Skeletal muscle tissue (tissue), 4 donors: ENCODE measurements around the gene MYH11. TPM values are rescaled to one million over a fixed set of nuclear protein-coding genes. Genes with fewer than 3 reads are reported as not detected.

ENCODE experiments used
- H3K27ac ChIP-seq: one replicate; pipeline ENCODE4 v1.7.0; 2013; ENCODE audit warnings: mild to moderate bottlenecking, low read depth, low read length, inconsistent platforms
- H3K27me3 ChIP-seq, 3 donors: one replicate each; pipeline ENCODE4 v1.7.0; 2013; ENCODE audit warnings: low read length in 3 of 3; ENCODE audit not compliant: control insufficient read depth in 3 of 3, insufficient read depth in 3 of 3
- H3K36me3 ChIP-seq, 3 donors: one replicate each; pipeline ENCODE4 v1.7.0; 2013; ENCODE audit warnings: low read length in 3 of 3; ENCODE audit not compliant: control insufficient read depth in 3 of 3, insufficient read depth in 3 of 3
- H3K4me1 ChIP-seq, 3 donors: one replicate each; pipeline ENCODE4 v1.7.0; 2013; ENCODE audit warnings: low read length in 3 of 3, mild to moderate bottlenecking in 3 of 3; ENCODE audit not compliant: control insufficient read depth in 3 of 3, insufficient read depth in 3 of 3
- H3K4me3 ChIP-seq, 3 donors: one replicate each; pipeline ENCODE4 v1.7.0; 2013; ENCODE audit warnings: low read length in 3 of 3
- H3K9ac ChIP-seq, 3 donors: one replicate each; pipeline ENCODE4 v1.7.0; 2013; ENCODE audit warnings: low read length in 3 of 3, mild to moderate bottlenecking in 3 of 3, moderate library complexity in 2 of 3, low read depth in 1 of 3
- H3K9me3 ChIP-seq, 3 donors: one replicate each; pipeline ENCODE4 v1.7.0; 2013; ENCODE audit warnings: low read length in 3 of 3; ENCODE audit not compliant: control insufficient read depth in 3 of 3
- total RNA-seq: library from RNA; depleted of rRNA; stranded (reverse); fragments of >200 nt; gene quantifications from one replicate; pipeline ENCODE4 v1.2.3, GENCODE V29; 2014
- donor health status: Osteomylitis.

Gene MYH11
- total RNA-seq, 1 donor from 2014 or later, result 23.0 TPM

DNA sequence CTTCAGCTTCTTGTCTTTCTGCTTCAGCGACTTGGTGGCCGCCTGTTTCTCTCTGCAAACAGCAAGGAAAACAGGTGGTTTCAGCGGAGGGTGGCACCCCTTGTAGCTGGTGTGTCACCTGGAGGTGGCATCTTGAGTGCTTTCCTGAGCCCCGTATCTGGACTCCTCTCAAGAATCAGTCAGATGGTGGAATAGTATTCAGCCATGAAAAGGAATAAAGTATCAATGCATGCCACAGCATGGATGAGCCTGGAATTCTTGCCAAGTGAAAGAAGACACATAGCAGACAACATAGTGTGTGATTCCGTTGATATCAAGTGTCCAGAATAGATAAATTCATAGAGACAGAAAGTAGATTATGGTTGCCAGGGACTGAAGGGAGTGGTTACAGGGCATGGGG is 141.6 kb downstream of the MYH11 start:
- peaks cover 17 to 19% (median 18%) of the 10 kb centered on the region in 3 donors for H3K36me3 ChIP-seq

DNA sequence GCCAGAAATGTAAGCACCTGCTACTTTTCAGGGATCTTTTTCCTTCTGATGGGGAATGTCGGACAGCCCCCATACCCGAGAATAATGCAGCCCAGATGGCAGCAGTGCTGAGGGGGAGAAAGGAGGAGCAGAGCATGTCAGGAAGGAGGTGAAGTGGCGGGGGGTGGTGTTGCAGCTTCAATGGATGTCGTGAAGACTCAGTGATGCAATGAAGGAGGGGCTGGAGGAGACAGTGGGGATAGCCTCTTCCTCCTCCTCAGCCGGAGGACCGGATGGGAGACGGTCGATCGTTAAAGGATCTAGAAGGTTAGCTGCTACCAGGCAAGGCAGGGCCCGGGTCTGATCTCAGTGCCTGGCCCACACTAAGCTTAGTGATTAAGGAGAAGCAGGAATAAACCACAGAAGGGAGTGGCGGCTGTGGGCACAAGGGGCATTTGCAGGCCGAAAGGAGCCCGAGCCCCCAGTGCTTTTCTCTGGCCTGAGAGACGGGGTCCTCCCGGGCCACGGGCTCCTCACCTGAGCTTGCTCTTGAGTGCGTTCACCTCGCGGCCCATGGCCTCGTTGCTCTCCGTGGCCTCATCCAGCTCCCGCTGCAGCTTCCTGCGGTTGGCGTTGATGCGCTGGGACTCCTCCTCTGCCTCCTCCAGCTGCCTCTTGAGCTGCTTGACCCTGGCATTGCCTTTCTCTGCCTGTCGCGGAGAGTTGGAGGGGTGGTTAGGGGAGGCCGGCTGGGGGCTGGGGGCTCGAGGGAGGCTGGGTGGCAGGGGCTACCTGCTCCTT is 142.2 kb downstream of the MYH11 start:
- H3K36me3 ChIP-seq, result peaks cover 14 to 18% (median 15%) of the 10 kb centered on the region in 3 donors
- no peaks in the 10 kb centered on the region for H3K4me1 ChIP-seq
- no peak overlapping the region for H3K4me3 ChIP-seq
- no peaks in the 10 kb centered on the region for H3K9me3 ChIP-seq
- no peak overlapping the region for H3K9ac ChIP-seq
- H3K27me3 ChIP-seq, result no peaks in the 10 kb centered on the region
- no peak overlapping the region for H3K27ac ChIP-seq

More for the DNA sequence above, 141.6 kb downstream of the MYH11 start:
- H3K4me3 ChIP-seq, result no peak overlapping the region
- no peaks in the 10 kb centered on the region for H3K4me1 ChIP-seq
- no peak overlapping the region for H3K9ac ChIP-seq
- H3K27ac ChIP-seq, result no peak overlapping the region
- H3K27me3 ChIP-seq, result no peaks in the 10 kb centered on the region
- H3K9me3 ChIP-seq, result no peaks in the 10 kb centered on the region

DNA sequence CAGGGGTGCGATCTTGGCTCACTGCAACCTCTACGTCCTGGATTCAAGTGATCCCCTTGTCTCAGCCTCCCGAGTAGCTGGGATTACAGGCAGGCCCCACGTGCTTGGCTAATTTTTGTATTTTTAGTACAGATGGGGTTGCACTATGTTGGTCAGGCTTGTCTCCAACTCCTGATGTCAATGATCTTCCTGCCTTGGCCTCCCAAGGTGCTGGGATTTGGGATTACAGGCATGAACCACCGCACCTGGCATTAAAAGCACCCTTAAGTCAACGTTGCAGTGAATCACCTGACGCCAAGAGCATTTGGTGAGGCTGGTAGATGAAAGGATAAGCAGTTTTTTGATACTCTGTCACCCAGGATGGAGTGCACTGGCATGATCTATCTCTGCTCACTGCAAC is 147.8 kb downstream of the MYH11 start:
- Histone ChIP-seq H3K9ac (no peak overlapping the region), H3K27ac (no peak overlapping the region), H3K9me3 (no peaks in the 10 kb centered on the region), H3K4me1 (no peaks in the 10 kb centered on the region), H3K36me3 (peaks cover 6 to 11% (median 7%) of the 10 kb centered on the region in 3 donors), H3K4me3 (no peak overlapping the region), H3K27me3 (no peaks in the 10 kb centered on the region)

DNA sequence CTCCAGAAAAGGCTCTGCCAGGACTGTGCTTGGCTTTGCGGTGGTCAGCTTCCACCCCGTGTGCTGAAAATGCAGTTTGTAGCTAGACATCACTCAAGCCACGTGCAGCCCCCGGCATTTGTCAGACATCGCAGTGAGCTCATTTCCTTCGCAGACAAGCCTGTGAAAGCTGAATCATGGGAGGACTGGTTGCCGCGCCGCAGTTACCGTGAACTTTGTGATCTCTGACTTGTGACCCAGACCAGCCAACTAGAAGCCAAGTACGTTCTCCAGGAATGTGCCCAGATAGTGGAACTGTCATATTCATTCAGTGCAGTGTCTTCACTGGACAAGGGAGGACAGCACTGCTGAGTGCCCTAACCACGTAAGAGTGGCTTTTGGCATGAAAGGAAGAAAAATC is 148.7 kb downstream of the MYH11 start:
- H3K36me3 ChIP-seq, result peaks cover 6 to 9% (median 7%) of the 10 kb centered on the region in 3 donors
- no peak overlapping the region for H3K9ac ChIP-seq
- no peaks in the 10 kb centered on the region for H3K9me3 ChIP-seq
- H3K27ac ChIP-seq, result no peak overlapping the region
- H3K4me3 ChIP-seq, result no peak overlapping the region
- no peaks in the 10 kb centered on the region for H3K4me1 ChIP-seq
- no peaks in the 10 kb centered on the region for H3K27me3 ChIP-seq

DNA sequence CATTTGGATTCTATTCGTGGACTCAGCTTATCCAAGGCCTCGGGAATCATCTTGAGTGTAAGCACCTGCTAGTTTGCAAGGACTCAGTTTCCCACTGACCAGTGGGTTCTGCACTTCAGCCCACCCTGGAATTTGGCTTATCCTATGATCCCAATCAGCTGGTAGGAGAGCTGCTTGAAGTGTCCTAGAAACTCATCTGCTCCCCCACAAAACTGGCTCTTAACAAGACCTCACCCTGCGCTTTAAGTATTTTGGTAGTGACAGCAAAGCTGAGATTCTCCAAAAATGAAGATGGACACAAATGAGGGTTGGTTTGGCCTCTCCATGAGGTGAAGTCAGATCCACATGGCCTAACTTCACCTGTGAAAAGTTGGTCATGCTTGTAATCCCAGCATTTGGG is 149.5 kb downstream of the MYH11 start:
- H3K27me3 ChIP-seq, result no peaks in the 10 kb centered on the region
- no peak overlapping the region for H3K4me3 ChIP-seq
- H3K9me3 ChIP-seq, result no peaks in the 10 kb centered on the region
- peaks cover 6 to 9% (median 7%) of the 10 kb centered on the region in 3 donors for H3K36me3 ChIP-seq
- no peak overlapping the region for H3K27ac ChIP-seq
- H3K9ac ChIP-seq, result no peak overlapping the region
- no peaks in the 10 kb centered on the region for H3K4me1 ChIP-seq

DNA sequence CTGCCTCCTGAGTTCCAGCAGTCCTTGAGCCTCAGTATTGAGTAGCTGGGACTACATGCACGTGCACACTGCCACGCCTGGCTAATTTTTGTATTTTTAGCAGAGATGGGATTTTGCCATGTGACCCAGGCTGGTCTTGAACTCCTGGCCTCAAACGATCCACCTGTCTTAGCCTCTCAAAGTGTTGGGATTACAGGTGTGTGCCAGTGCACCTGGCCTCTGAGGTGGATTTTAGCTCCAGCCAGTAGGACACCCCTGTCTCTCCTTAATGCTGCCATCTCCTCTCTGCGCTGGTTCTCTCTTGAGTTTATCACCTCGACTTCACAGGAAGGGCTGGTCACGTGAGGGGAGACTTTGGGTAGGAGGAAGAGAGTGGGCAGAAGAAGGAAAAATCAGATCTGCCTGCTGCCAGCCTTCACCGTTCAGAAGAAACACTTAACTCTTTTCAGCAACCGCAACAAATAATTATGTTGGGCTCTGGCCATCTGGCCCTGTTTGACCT is 151.7 kb downstream of the MYH11 start:
- Histone ChIP-seq H3K27me3 (no peaks in the 10 kb centered on the region), H3K36me3 (peaks cover 11 to 20% (median 14%) of the 10 kb centered on the region in 3 donors)

DNA sequence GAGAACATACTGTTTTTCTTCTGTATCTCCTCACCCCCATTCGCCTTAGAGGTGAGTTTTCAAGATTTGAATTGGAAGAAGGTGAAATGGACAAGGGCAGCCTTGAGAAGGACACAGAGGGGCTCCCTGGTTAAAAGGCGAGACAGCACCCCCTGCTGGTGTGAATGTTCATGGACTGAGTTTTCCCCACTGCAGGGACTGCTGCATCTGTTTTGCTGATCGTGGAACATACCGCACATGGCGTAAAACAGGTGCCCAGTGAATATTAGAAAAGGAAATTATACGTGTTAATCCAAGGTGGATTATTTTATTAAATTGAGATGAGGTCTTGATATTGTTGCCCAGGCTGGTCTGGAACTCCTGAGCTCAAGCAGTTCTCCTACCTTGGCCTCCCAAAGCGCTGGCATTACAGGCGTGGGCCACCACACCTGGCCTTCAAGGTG is 152.3 kb downstream of the MYH11 start:
- H3K27ac ChIP-seq, result no peak overlapping the region
- H3K36me3 ChIP-seq, result peaks cover 11 to 24% (median 19%) of the 10 kb centered on the region in 3 donors
- H3K4me1 ChIP-seq, result no peaks in the 10 kb centered on the region

More for the DNA sequence above, 151.7 kb downstream of the MYH11 start:
- Histone ChIP-seq H3K27ac (no peak overlapping the region), H3K9ac (no peak overlapping the region), H3K4me1 (no peaks in the 10 kb centered on the region), H3K9me3 (no peaks in the 10 kb centered on the region), H3K4me3 (no peak overlapping the region)

DNA sequence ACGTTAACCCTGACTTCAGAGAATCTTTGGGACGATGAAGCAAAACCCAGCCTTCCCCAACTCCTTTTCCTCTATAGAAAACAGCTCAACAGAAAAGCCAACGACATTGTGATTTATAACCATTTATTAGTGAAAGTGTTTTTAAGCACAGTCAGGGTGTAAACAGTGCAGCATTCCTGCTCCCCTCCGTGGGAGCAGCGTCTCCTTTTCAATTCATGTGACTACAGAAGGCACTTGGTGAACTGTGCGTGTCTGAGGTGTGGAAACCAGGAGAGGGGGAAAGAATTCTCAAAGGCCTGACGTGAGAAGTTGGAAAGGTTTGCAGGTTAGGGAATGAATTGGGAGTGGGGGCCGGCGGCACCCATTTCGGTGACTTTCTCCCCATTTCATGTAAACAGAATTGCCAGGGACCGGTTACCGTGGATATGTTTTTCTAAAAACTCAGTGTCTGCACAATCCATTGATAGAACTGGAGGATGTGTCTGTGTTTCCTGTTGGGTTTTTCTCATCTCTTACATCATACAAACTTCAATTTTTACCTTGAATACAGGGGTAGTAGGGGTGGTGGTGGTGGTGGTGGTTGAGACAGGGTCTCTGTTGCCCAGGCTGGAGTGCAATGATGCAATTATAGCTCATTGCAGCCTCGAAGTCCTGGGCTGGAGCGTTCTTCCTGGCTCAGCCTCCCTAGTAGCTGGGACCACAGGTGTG is 153.6 kb downstream of the MYH11 start:
- H3K27ac ChIP-seq, result no peak overlapping the region
- H3K4me3 ChIP-seq, result no peak overlapping the region
- H3K4me1 ChIP-seq, result no peaks in the 10 kb centered on the region
- H3K36me3 ChIP-seq, result peaks cover 18 to 32% (median 25%) of the 10 kb centered on the region in 3 donors
- H3K9ac ChIP-seq, result no peak overlapping the region
- H3K9me3 ChIP-seq, result no peaks in the 10 kb centered on the region
- H3K27me3 ChIP-seq, result no peaks in the 10 kb centered on the region

More for the DNA sequence above, 152.3 kb downstream of the MYH11 start:
- Histone ChIP-seq H3K9me3 (no peaks in the 10 kb centered on the region), H3K9ac (no peak overlapping the region), H3K4me3 (no peak overlapping the region), H3K27me3 (no peaks in the 10 kb centered on the region)

DNA sequence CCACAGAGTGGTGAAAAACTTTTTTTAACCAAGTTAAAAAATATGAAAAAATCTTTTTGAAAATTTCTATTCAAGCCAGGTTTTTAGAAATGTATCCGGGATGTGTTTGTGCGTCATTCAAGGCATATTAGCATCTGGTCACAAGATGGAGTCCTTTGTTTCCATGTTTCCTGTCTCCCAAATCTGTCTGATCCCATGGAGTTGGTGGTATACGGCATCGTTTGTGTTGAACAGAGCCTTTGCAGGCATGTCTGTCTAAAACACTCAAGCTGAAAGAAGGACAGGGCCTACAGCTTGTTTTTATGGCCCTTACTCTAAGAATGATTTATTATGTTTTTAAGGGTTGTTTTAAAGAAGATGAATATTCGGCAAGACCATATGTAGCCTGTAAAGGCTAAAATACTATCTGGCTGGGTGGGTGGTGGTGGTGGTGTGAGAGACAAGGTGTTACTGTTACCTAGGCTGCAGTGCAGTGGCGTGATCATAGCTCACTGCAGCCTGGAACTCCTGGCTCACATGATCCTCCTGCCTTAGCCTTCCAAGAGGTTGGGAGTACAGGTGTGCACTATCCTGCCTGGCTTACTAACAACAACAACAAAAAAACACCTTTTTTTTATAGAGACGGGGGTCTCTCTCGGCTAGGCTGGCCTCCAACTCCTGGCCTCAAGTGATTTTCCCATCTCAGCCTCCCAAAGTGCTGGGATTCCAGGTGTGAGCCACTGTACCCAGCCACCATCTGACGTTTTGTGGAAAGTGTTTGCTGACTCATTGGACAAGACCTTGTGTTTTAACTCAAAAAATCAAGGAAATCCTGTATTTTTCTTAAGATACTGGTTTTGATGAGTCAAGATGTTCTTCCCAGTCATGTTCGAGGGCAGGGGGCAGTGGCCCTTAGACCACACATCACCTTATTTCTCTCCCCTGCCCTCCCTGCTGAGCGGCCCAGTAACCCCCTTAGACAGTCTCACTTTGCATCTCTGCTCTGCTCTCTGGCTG is 154.6 kb downstream of the MYH11 start:
- no peaks in the 10 kb centered on the region for H3K27me3 ChIP-seq
- no peak overlapping the region for H3K27ac ChIP-seq
- H3K4me1 ChIP-seq, result no peaks in the 10 kb centered on the region
- H3K9ac ChIP-seq, result no peak overlapping the region
- H3K4me3 ChIP-seq, result no peak overlapping the region
- H3K36me3 ChIP-seq, result peaks cover 17 to 37% (median 23%) of the 10 kb centered on the region in 3 donors
- no peaks in the 10 kb centered on the region for H3K9me3 ChIP-seq
